Fibroblast of skin of abdomen (primary cell): ENCODE data around the gene SLC22A7.

Source experiments
- DNase-seq: peaks from one replicate; pipeline ENCODE4 v3.0.0-alpha.2; 2013

SLC22A7 gene

GRCh38 chr6:43283514-43283901, 14.6 kb upstream of the SLC22A7 start:
- DNase-seq = no peak

- no peak for DNase-seq
These were observed 14.2 kb upstream of the SLC22A7 start for GRCh38 chr6:43283905-43284304.

- no peak for DNase-seq
These were observed 12.9 kb upstream of the SLC22A7 start for GRCh38 chr6:43284991-43285781.

GRCh38 chr6:43285832-43286231, 12.2 kb upstream of the SLC22A7 start:
- no peak for DNase-seq

GRCh38 chr6:43286456-43286979, 11.5 kb upstream of the SLC22A7 start:
- DNase-seq = no peak

- no peak for DNase-seq
These were observed 10.9 kb upstream of the SLC22A7 start for GRCh38 chr6:43286980-43287716.

GRCh38 chr6:43287717-43288679, 10.1 kb upstream of the SLC22A7 start:
- DNase-seq = no peak

- DNase-seq = no peak
These were observed 7.6 kb upstream of the SLC22A7 start for GRCh38 chr6:43290339-43290904.

- no peak for DNase-seq
These were observed 7.1 kb upstream of the SLC22A7 start for GRCh38 chr6:43290905-43291355.

GRCh38 chr6:43291708-43292107, 6.4 kb upstream of the SLC22A7 start:
- no peak for DNase-seq

GRCh38 chr6:43292341-43292740, 5.7 kb upstream of the SLC22A7 start:
- no peak for DNase-seq

GRCh38 chr6:43292763-43293318, 5.2 kb upstream of the SLC22A7 start:
- no peak for DNase-seq

GRCh38 chr6:43293698-43294097, 4.4 kb upstream of the SLC22A7 start:
- no peak for DNase-seq

GRCh38 chr6:43294536-43294935, 3.5 kb upstream of the SLC22A7 start:
- DNase-seq = no peak

- no peak for DNase-seq
These were observed 2.6 kb upstream of the SLC22A7 start for GRCh38 chr6:43295456-43295855.

GRCh38 chr6:43296780-43297497, 1.1 kb upstream of the SLC22A7 start:
- DNase-seq = no peak

GRCh38 chr6:43298565-43299337, 691 bp downstream of the SLC22A7 start:
- DNase-seq = no peak

GRCh38 chr6:43299338-43300293, 1.6 kb downstream of the SLC22A7 start:
- DNase-seq = no peak
